Measurements from ENCODE around the gene CNR1.

GRCh38 chr6:88211446-88211845 is 45.3 kb upstream of the CNR1 start:
- TF ChIP-seq POLR2A (IDR thresholded peaks at IDR 0.05) (no peak), POLR2AphosphoS5 (IDR thresholded peaks at IDR 0.05) (no peak), EP300 (IDR thresholded peaks at IDR 0.05) (no peak)
- TF ChIP-seq, protein P1, sequence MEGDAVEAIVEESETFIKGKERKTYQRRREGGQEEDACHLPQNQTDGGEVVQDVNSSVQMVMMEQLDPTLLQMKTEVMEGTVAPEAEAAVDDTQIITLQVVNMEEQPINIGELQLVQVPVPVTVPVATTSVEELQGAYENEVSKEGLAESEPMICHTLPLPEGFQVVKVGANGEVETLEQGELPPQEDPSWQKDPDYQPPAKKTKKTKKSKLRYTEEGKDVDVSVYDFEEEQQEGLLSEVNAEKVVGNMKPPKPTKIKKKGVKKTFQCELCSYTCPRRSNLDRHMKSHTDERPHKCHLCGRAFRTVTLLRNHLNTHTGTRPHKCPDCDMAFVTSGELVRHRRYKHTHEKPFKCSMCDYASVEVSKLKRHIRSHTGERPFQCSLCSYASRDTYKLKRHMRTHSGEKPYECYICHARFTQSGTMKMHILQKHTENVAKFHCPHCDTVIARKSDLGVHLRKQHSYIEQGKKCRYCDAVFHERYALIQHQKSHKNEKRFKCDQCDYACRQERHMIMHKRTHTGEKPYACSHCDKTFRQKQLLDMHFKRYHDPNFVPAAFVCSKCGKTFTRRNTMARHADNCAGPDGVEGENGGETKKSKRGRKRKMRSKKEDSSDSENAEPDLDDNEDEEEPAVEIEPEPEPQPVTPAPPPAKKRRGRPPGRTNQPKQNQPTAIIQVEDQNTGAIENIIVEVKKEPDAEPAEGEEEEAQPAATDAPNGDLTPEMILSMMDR (IDR thresholded peaks at IDR 0.05) = no peak

Measured in sigmoid colon (tissue), 4 donors.